MCF 10A (cell line): Measurements from ENCODE around the gene BRME1. TPM values are rescaled to one million over a fixed set of nuclear protein-coding genes. Genes with fewer than 3 reads are reported as not detected.

ENCODE experiments used
- BruUV-seq: library from RNA; stranded (reverse); fragments of 400-500 nt; replicated peaks from 2 replicates; lab custom pipeline; 2021; lab: Mats Ljungman, UMichigan
- CTCF ChIA-PET: fragments of 300-600 bp; sonication (Branson Sonifier 250); formaldehyde crosslinking; extraction: SDS; loops from one replicate; lab custom pipeline; 2021; ENCODE audit warnings: antibody characterized with exemption, inconsistent platforms; lab: Yijun Ruan, JAX
- POLR2A ChIA-PET: fragments of 300-600, 350-650 bp; sonication (Branson Sonifier 250); formaldehyde crosslinking; extraction: SDS; loops from one replicate; lab custom pipeline; 2020; ENCODE audit warnings: antibody characterized with exemption, inconsistent platforms; lab: Yijun Ruan, JAX
- DNase-seq: peaks from one replicate; pipeline ENCODE4 v3.0.0-alpha.2; 2018; ENCODE audit not compliant: unreplicated experiment
- H3K27ac Mint-ChIP-seq: one replicate; pipeline ENCODE4 v1.8.0; 2022; ENCODE audit warnings: mild to moderate bottlenecking, low read depth, mixed read lengths; ENCODE audit not compliant: unreplicated experiment
- H3K27me3 Mint-ChIP-seq: one replicate; pipeline ENCODE4 v1.8.0; 2022; ENCODE audit warnings: mixed read lengths; ENCODE audit not compliant: insufficient read depth, unreplicated experiment
- H3K36me3 Mint-ChIP-seq: one replicate; pipeline ENCODE4 v1.8.0; 2022; ENCODE audit warnings: mild to moderate bottlenecking, moderate library complexity, mixed read lengths; ENCODE audit not compliant: insufficient read depth, unreplicated experiment
- H3K4me1 Mint-ChIP-seq: one replicate; pipeline ENCODE4 v1.8.0; 2022; ENCODE audit warnings: mixed read lengths; ENCODE audit not compliant: insufficient read depth, unreplicated experiment
- H3K4me3 Mint-ChIP-seq: one replicate; pipeline ENCODE4 v1.8.0; 2022; ENCODE audit warnings: mild to moderate bottlenecking, moderate library complexity, mixed read lengths; ENCODE audit not compliant: unreplicated experiment
- H3K9me3 Mint-ChIP-seq: one replicate; pipeline ENCODE4 v1.8.0; 2022; ENCODE audit warnings: mixed read lengths; ENCODE audit not compliant: unreplicated experiment
- intact Hi-C: fragments of 100-400 bp; cut with micrococcal nuclease; formaldehyde crosslinking; loops from 2 replicates; pipeline ENCODE4 v1.14.1; 2022
- total RNA-seq: library from RNA; stranded (reverse); gene quantifications from 2 replicates; pipeline ENCODE4 v1.2.3, GENCODE V29; 2022
- TF ChIP-seq, protein P1 (sequence below): fragments of 200-600 bp; IDR thresholded peaks from one replicate; pipeline ENCODE4 v1.8.0; 2022; ENCODE audit warnings: antibody characterized with exemption, mild to moderate bottlenecking; ENCODE audit not compliant: unreplicated experiment

BRME1 gene
- total RNA-seq, 1 experiment from 2014 or later = 0.75 TPM

DNA sequence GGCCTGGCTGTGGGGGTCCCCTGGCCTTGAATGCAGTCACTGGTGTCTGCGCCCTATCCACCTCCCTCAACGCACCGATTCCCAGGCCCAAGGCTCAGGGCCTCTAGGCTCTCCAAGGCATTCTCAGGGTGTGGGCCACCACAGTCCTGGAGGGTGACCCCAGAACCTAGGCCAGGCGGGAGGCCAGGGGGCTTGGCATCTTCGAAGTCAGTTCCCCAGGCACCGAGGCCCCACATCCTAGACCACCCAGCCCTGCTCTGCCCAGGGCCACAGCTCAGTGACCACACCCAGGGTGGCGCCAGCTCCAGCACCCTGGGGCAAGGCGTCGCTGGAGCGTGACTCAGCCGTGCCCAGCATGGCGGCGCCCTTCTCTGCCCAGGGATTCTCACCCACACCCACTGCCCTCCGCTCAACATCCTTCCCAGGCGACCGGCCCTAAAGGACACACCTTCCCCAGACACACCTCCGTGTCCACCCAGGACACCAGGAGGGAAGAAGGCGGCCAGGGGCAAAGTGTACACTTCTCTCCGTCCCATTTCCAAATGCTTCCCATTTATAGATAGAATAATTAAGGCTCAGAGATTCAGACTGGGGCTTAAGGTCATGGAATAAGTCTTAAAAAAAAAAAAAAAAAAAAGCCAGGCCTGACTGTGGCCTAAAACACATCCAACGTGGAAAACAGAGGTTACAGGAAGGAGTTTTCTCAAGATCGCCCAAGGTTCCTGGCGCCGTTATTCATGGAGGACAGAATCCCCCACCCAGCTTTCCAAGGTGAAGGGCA is 65.4 kb downstream of the BRME1 start:
- H3K36me3 Mint-ChIP-seq = peaks cover 82% of the 10 kb centered on the region
- POLR2A ChIA-PET = interaction anchor here (1.0 to 10.5 kb wide), 14 partner anchors 11 to 1107 kb away, joined by 3 to 265 read pairs (median 6); partner anchors contain the start of genes ADGRE5, C19orf53, GADD45GIP1 and MRI1
- peak; percentile 92 for DNase-seq
- H3K4me1 Mint-ChIP-seq = peaks cover 23% of the 10 kb centered on the region
- no TSS peak for BruUV-seq
- CTCF ChIA-PET = interaction anchor here (0.5 to 1.7 kb wide), 3 partner anchors 14 to 676 kb away, joined by 3 to 8 read pairs (median 4); no protein-coding TSS in a partner anchor
- no peaks in the 10 kb centered on the region for H3K9me3 Mint-ChIP-seq
- peak overlapping the region; percentile 95 for H3K27ac Mint-ChIP-seq
- TF ChIP-seq, protein P1, sequence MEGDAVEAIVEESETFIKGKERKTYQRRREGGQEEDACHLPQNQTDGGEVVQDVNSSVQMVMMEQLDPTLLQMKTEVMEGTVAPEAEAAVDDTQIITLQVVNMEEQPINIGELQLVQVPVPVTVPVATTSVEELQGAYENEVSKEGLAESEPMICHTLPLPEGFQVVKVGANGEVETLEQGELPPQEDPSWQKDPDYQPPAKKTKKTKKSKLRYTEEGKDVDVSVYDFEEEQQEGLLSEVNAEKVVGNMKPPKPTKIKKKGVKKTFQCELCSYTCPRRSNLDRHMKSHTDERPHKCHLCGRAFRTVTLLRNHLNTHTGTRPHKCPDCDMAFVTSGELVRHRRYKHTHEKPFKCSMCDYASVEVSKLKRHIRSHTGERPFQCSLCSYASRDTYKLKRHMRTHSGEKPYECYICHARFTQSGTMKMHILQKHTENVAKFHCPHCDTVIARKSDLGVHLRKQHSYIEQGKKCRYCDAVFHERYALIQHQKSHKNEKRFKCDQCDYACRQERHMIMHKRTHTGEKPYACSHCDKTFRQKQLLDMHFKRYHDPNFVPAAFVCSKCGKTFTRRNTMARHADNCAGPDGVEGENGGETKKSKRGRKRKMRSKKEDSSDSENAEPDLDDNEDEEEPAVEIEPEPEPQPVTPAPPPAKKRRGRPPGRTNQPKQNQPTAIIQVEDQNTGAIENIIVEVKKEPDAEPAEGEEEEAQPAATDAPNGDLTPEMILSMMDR = no peak
- no peaks in the 10 kb centered on the region for H3K27me3 Mint-ChIP-seq
- intact Hi-C loops = loop anchor here (1.0 kb wide), 1 partner anchor 22 kb away; no protein-coding TSS in a partner anchor
- H3K4me3 Mint-ChIP-seq = peak overlapping the region; percentile 96

DNA sequence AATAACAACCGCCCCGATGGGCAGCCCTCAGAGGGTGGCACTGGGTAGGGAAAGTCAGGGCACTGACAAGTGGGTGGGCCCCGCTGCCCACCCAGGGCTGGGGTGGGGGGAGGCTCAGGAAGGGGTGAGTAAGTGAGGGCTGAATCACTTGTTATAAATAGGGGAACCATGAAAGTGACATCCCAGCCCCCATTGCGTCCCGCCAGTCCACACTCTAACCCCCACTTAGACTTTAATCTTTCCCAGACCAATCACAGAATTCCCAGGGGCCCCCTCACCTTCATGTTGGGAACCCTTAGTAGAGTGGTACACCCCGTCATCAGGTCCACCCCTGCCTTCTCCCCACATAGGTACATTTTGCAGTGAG is 66.0 kb downstream of the BRME1 start:
- H3K4me1 Mint-ChIP-seq = peaks cover 22% of the 10 kb centered on the region
- DNase-seq = no peak
- H3K27ac Mint-ChIP-seq = peak overlapping the region; percentile 95
- no peaks in the 10 kb centered on the region for H3K9me3 Mint-ChIP-seq
- TF ChIP-seq, protein P1 = no peak
- intact Hi-C loops = loop anchor here (1.0 kb wide), 1 partner anchor 22 kb away; no protein-coding TSS in a partner anchor
- peak overlapping the region; percentile 96 for H3K4me3 Mint-ChIP-seq
- peaks cover 86% of the 10 kb centered on the region for H3K36me3 Mint-ChIP-seq
- ChIA-PET CTCF (interaction anchor here (1.1 kb wide), 1 partner anchor 15 kb away, joined by 4 read pairs; no protein-coding TSS in a partner anchor), POLR2A (interaction anchor here (1.0 to 10.5 kb wide), 12 partner anchors 10 to 884 kb away, joined by 3 to 265 read pairs (median 6); partner anchors contain the start of genes ADGRE5, GADD45GIP1, MRI1 and ZSWIM4)
- no peaks in the 10 kb centered on the region for H3K27me3 Mint-ChIP-seq
- no TSS peak for BruUV-seq

DNA sequence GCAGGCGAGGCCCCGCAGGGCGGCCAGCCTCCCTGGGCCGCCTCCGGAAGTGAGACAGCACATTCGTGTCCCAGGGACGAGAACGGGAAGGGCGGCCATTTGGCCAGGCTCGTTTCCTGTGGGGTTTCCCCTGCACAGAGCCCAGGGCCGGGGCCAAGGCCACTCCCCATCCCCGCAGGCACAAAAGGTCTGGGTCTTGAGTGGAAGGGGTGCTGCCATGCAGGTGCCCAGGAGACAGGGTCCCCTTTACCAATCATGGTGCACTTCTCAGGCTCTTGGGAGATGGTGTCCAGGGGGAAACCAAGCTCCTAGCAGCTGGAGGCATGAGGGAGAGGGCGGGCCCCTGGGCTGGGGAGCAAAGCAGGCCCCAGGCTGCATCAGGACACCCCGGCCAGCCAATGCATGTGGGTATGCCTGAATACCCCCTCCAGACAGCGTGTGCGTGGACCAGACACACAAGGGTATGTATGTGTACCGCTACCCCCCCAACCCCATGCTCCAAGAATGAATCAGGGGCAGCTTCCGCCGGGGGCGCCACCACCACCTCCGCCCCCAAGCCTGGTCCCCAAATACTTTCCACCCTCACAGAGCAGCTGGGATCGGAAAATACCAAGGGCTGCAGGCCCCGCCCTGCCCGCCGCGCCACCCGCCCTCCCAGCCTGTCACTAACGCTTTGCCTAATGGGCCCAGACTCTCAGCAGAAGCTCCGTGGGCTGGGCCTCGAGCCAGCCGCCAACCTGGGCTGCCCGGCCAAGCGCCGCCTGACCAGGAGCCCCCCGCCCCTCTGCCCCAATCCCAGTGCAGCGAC is 66.6 kb downstream of the BRME1 start:
- DNase-seq = peak; percentile 94
- TF ChIP-seq, protein P1 = no peak
- H3K36me3 Mint-ChIP-seq = peaks cover 92% of the 10 kb centered on the region
- H3K27me3 Mint-ChIP-seq = no peaks in the 10 kb centered on the region
- H3K4me3 Mint-ChIP-seq = peak overlapping the region; percentile 96
- POLR2A ChIA-PET = interaction anchor here (0.9 to 10.5 kb wide), 8 partner anchors 10 to 242 kb away, joined by 3 to 265 read pairs (median 4); partner anchors contain the start of genes MRI1 and ZSWIM4
- CTCF ChIA-PET = interaction anchor here (1.1 to 1.5 kb wide), 2 partner anchors 23 to 56 kb away, joined by 4 to 5 read pairs; no protein-coding TSS in a partner anchor
- peak overlapping the region; percentile 95 for H3K27ac Mint-ChIP-seq
- no peaks in the 10 kb centered on the region for H3K9me3 Mint-ChIP-seq
- intact Hi-C loops = no loop called here
- BruUV-seq = no TSS peak
- H3K4me1 Mint-ChIP-seq = peaks cover 16% of the 10 kb centered on the region
